ENCODE data around the gene HCRT. TPM values are rescaled to one million over a fixed set of nuclear protein-coding genes. Genes with fewer than 3 reads are reported as not detected.

The HCRT gene
- total RNA-seq, 1 donor, result not detected

- H3K4me3 ChIP-seq (ENCODE audit: low read depth, low read length), result no peak overlapping the region
- no peak for TF ChIP-seq CTCF (IDR thresholded peaks at IDR 0.05; ENCODE audit: insufficient read depth, low read length)
- DNase-seq (ENCODE audit: low read depth), result no peak
Measured at GRCh38 chr17:42198897-42199296, 13.6 kb upstream of the HCRT start.

DNA sequence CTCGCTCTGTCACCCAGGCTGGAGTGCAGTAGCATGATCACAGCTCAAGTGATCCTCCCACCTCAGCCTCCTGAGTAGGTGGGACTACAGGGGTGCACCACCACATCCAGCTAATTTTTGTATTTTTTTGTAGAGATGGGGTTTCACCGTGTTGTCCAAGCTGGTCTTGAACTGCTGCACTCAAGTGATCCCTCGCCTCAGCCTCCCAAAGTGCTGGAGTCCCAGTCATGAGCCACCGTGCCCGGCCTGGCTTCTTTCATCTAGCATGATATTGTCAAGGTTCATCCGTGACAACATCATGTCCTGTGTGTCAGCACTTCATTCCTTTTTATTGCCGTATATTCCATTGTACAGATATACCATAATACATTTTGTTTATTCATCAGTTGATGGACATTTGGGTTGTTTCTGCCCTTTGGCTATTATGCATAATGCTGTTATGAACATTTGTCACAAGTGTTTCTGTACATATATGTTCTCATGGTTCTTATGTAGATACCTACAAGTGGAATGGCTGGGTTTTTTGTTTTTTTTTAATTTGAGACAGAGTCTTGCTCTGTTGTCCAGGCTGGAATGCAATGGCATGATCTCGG, 12.4 kb upstream of the HCRT start:
- H3K4me3 ChIP-seq (ENCODE audit: low read depth, low read length), result no peak overlapping the region
- TF ChIP-seq CTCF (IDR thresholded peaks at IDR 0.05; ENCODE audit: insufficient read depth, low read length), result no peak
- no peak for DNase-seq (ENCODE audit: low read depth)

DNA sequence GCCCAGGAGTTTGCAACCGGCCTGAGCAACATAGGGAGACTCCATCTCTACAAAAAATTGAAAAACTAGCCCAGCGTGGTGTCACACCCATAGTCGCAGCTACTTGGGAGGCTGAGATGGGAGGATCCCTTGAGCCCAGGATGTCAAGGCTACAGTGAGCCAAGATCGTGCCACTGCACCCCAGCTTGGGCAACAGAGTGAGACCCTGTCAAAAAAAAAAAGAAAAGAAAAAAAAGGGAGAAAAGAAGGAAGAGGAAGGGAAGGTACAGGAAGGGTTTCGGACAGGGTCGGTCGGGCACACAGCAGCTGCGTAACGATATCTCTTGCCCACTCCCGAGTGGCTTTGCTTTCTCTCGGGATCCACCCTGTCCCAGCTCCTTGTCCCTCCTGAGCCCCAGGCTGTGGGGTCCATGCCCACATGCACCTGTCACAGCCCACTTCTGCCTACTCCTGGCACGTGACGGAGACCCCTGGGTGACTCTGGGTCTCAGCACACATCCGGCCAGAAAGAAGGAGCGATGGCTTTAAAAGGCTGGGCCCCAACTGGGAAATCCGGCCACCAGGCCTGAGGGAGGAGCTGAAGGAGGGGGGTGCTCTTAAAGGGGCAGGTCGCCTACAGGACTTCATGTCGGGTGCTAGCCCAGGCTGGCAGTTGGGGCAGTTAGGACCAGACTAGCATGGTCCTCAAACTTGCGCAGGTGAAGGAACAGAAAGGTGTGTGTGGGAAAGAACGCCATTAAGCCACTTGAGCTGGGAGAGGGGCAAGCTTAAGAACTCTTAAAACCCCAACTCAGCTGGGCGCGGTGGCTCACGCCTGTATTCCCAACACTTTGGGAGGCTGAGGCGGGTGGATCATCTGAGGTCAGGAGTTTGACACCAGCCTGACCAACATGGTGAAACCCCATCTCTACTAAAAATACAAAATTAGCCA, 9.0 kb upstream of the HCRT start, which contains the start of gene GHDC:
GHDC (minus strand) TSS at position 526 of the 931 bp plus-strand sequence. CDS start 913 bp downstream, outside the sequence.
- no peak for TF ChIP-seq CTCF (IDR thresholded peaks at IDR 0.05; ENCODE audit: insufficient read depth, low read length)
- H3K4me3 ChIP-seq (ENCODE audit: low read depth, low read length), result peak within 1 kb of the TSS; percentile 81
- DNase-seq (ENCODE audit: low read depth), result peak; percentile 68

GRCh38 chr17:42193216-42193968, 8.1 kb upstream of the HCRT start:
- H3K4me3 ChIP-seq (ENCODE audit: low read depth, low read length), result peak overlapping the region; percentile 81
- TF ChIP-seq CTCF (IDR thresholded peaks at IDR 0.05; ENCODE audit: insufficient read depth, low read length), result no peak
- no peak for DNase-seq (ENCODE audit: low read depth)

DNA sequence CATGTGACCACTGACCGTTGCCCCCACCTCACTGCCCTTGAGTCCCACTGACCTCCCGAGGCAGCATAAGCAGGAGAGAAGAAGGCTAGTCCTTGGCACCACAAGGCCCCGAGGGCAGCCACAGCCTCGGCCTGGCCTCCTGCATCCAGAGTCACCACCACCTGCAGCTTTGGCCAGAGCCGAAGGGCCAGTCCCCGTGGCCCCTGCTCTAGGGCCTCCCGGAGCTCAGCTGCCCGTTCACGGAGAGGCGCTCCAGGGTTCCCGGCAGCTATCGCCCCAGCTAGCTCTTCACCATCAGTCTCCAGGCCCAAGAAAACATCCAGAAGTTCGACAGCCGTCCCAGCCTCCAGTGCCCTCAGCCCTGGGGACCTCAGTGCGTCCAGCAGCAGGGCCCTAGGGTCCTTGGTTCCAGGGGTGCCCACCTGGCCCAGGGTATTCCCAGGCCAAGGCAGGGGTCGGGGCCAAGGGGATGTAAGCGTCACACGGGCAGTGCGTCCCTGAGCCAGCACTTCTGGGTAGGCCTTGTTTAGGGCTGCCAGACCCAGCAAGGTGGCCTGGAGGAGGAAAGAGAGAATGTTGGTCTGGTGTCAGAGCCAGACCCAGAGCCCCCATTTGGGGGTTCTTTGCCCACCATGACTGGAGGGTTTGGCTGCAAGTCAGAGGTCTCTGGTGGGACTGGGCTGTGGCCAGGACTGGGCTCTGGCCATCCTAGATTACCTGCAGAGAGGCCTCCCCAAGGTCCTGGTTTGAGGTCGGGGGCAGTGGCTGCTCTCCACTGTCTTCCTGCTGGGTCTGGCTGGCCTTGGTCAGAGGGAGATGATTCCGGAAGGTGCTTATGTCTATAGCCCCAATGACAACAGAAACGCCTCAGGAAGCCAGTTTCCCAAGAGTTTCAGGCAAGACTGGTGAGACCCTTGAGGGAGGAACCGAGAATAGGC, 7.2 kb upstream of the HCRT start:
- no peak for DNase-seq (ENCODE audit: low read depth)
- no peak for TF ChIP-seq CTCF (IDR thresholded peaks at IDR 0.05; ENCODE audit: insufficient read depth, low read length)
- no peak overlapping the region for H3K4me3 ChIP-seq (ENCODE audit: low read depth, low read length)

GRCh38 chr17:42191275-42191608, 6.0 kb upstream of the HCRT start:
- no peak for TF ChIP-seq CTCF (IDR thresholded peaks at IDR 0.05; ENCODE audit: insufficient read depth, low read length)
- no peak for DNase-seq (ENCODE audit: low read depth)
- H3K4me3 ChIP-seq (ENCODE audit: low read depth, low read length), result no peak overlapping the region

Data from fibroblast of the aortic adventitia (primary cell).